IgD-negative memory B cell (primary cell): ENCODE results near the gene ZNF814. TPM values are rescaled to one million over a fixed set of nuclear protein-coding genes. Genes with fewer than 3 reads are reported as not detected.
A peak's percentile ranks its signal among the peaks of the same experiment; 100 is the strongest.
"Not testable (repeated sequence)": the region's sequence is repeated elsewhere in the genome, so short reads cannot be mapped to it uniquely, and the experiment has no call there.

ENCODE experiments used
- H3K27ac Mint-ChIP-seq, 3 donors: one replicate each; pipeline ENCODE4 v1.8.0; 2020 to 2022; ENCODE audit warnings: mild to moderate bottlenecking in 3 of 3, mixed read lengths in 3 of 3, moderate library complexity in 1 of 3
- H3K27me3 Mint-ChIP-seq: one replicate; pipeline ENCODE4 v1.8.0; 2021; ENCODE audit warnings: mixed read lengths
- H3K36me3 Mint-ChIP-seq: one replicate; pipeline ENCODE4 v1.8.0; 2020; ENCODE audit warnings: mild to moderate bottlenecking, mixed read lengths
- H3K4me1 Mint-ChIP-seq, 3 donors: one replicate each; pipeline ENCODE4 v1.8.0; 2020 to 2022; ENCODE audit warnings: mixed read lengths in 3 of 3, mild to moderate bottlenecking in 1 of 3
- H3K4me3 Mint-ChIP-seq, 4 donors: one replicate each; pipeline ENCODE4 v1.8.0; 2020 to 2022; ENCODE audit warnings: mild to moderate bottlenecking in 4 of 4, mixed read lengths in 4 of 4, moderate library complexity in 3 of 4
- H3K9me3 Mint-ChIP-seq, 3 donors: one replicate each; pipeline ENCODE4 v1.8.0; 2020 to 2021; ENCODE audit warnings: mixed read lengths in 3 of 3, mild to moderate bottlenecking in 1 of 3
- polyA plus RNA-seq: library from polyadenylated mRNA; unstranded; fragments of 300-500 nt; fragmentation: Illumina TruSeq; gene quantifications from one replicate; pipeline ENCODE4 v1.2.3, GENCODE V29; 2021

The ZNF814 gene
- polyA plus RNA-seq: 37.1 TPM

DNA sequence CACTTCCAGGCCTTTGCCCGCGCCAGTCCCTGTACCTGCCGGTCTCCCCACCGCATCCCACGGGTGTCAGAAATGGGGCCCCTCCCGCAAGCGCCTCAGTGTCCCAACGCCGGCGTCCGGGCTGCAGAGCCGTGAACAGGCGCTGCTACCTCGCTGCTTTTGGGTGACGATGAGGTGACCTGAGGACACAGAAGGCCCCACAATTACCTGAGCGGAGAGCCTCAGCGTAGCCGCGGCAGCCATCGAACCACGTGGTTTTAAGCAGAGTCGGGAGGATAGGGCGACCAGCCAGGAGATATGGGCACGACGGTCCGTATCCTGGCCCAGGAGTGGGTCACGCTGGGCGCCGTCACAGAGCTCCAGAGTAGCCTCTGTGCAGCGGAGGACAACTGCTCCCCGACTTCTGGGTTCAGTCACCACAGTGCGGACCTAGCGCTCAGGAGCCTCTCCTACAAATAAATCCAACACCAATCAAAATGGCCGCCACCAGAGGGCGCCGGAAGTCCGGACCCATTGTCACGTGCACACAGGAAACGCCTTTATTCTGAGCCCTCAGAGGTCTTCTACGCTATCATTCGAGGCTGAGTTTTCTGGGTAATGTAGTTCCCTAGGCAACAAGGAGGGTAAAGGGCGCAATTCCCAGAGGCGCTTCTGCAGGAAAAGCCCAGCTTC is at the start of gene ZNF814:
Gene ZNF814 (minus strand): TSS at position 478 of the 672 bp plus-strand sequence. CDS start 235 bp downstream, at position 243.
- H3K4me1 Mint-ChIP-seq: peaks cover 13 to 27% (median 25%) of the 10 kb centered on the region in 3 donors
- H3K27me3 Mint-ChIP-seq: no peaks in the 10 kb centered on the region
- peaks cover 4 to 10% (median 8%) of the 10 kb centered on the region in 3 donors for H3K9me3 Mint-ChIP-seq
- H3K4me3 Mint-ChIP-seq: peak within 1 kb of the TSS; percentile 90 to 95 (median 92)
- H3K27ac Mint-ChIP-seq: peak within 1 kb of the TSS; percentile 69 to 91 (median 88)
- peaks cover 16% of the 10 kb centered on the region for H3K36me3 Mint-ChIP-seq

DNA sequence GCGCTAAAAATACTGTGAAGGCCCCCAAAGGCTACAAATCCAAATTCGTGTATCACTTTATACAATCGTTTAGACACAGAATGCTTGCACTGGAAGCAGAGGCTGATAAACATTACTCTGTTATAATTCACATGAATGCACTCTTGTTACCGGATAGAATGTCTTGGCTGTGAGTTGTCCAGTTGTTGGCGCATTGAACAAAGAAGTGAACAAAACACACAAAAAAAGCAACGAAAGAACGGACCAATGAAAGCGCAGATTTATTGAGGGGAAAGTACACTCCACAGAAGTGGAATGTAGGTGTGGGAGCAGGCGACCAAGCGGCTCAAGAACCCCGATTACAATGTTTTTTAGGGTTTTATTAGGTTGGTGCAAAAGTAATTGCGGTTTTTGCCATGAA is 46.9 kb upstream of the ZNF814 start:
- peaks cover 12 to 41% (median 24%) of the 10 kb centered on the region in 3 donors for H3K9me3 Mint-ChIP-seq
- peak overlapping the region in 1 of 3 donors; percentile 51 for H3K27ac Mint-ChIP-seq
- peaks cover 20% of the 10 kb centered on the region for H3K36me3 Mint-ChIP-seq
- no peaks in the 10 kb centered on the region for H3K27me3 Mint-ChIP-seq
- peaks cover 7 to 9% (median 7%) of the 10 kb centered on the region in 3 donors for H3K4me1 Mint-ChIP-seq
- H3K4me3 Mint-ChIP-seq: peak overlapping the region in 3 of 4 donors; percentile 95 to 97 (median 96)

- Mint-ChIP-seq H3K4me3 (peak within 1 kb of the TSS; percentile 92 to 97 (median 96)), H3K27ac (peak within 1 kb of the TSS; percentile 51 to 89 (median 71)), H3K36me3 (peaks cover 20% of the 10 kb centered on the region), H3K4me1 (peaks cover 7 to 8% (median 7%) of the 10 kb centered on the region in 3 donors), H3K9me3 (peaks cover 11 to 47% (median 24%) of the 10 kb centered on the region in 3 donors), H3K27me3 (no peaks in the 10 kb centered on the region)
Observed at GRCh38 chr19:57934820-57935665, 46.2 kb upstream of the ZNF814 start, which contains the start of gene ZNF418. ZNF418 (minus strand) TSS chr19:57935402; CDS start chr19:57933822, 1,580 bp downstream.

- Mint-ChIP-seq H3K27ac (no peak overlapping the region), H3K9me3 (peaks cover 14 to 32% (median 28%) of the 10 kb centered on the region in 3 donors)
Observed at GRCh38 chr19:57927587-57927986, 38.8 kb upstream of the ZNF814 start.

DNA sequence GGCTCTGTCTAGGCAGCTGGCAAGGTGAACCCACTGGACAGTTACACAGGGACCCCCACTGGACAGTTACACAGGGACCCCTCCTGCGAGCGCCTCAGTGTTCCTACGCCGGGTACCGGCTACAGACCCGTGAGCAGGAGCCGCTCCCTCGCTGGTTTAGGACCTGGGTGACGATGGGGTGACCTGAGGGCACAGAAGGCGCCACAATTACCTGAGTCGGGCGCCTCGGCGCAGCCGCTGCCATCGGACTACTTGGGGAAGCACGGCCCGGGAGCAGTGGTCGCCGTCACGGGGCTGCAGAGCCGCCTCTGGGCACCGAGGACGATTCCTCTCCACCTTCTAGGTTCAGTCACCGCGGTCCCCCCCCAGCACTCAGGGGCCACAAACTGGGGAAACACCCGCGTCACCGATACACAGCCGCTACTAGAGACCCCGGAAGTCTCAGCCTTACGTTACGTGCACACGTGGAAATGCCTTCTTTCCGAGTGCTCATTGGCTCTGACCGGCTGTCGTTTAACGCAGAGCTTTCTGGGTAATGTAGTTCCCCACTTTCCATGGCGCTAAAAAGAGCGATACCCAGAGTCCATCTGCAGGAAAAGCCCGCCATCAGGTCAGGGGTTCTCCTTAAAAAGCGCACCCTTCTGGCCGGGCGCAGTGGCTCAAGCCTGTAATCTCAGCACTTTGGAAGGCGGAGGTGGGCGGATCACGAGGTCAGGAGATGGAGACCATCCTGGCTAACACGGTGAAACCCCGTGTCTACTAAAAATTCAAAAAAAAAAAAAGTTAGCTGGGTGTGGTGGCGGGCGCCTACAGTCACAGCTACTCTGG is 27.5 kb upstream of the ZNF814 start, which contains the start of gene ZNF417:
Gene ZNF417 (minus strand): TSS at position 425 of the 828 bp plus-strand sequence. CDS start 181 bp downstream, at position 244.
- H3K27me3 Mint-ChIP-seq: not testable (repeated sequence)
- peak within 1 kb of the TSS; percentile 90 to 99 (median 96) for H3K4me3 Mint-ChIP-seq
- H3K4me1 Mint-ChIP-seq: peaks cover 22 to 26% (median 22%) of the 10 kb centered on the region in 3 donors
- H3K27ac Mint-ChIP-seq: peak within 1 kb of the TSS; percentile 73 to 96 (median 80)
- peaks cover 8 to 23% (median 13%) of the 10 kb centered on the region in 3 donors for H3K9me3 Mint-ChIP-seq
- H3K36me3 Mint-ChIP-seq: peaks cover 24% of the 10 kb centered on the region

More at GRCh38 chr19:57927587-57927986, 38.8 kb upstream of the ZNF814 start:
- H3K4me1 Mint-ChIP-seq: no peaks in the 10 kb centered on the region
- peak overlapping the region in 2 of 4 donors; percentile 4 to 10 for H3K4me3 Mint-ChIP-seq
- H3K36me3 Mint-ChIP-seq: peaks cover 12% of the 10 kb centered on the region
- H3K27me3 Mint-ChIP-seq: no peaks in the 10 kb centered on the region

DNA sequence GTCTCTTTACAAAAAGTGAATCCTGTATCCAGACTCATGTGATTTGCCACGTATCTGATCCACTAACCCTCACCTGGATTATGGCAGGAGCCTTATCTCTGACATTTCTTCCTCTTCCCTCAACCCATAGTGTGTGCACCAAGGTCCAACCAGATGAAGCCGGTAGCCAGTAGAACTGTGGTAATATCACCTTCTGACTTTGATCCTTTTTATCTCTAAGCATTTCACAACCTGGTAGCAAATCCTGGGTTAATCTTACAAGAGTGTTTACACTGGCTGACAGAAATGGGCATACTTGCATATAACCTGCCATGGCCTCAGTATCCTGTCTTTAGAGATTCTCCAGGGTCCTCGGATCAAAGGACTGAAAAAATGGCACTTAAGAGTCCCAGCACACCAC is 25.7 kb upstream of the ZNF814 start:
- peaks cover 22 to 26% (median 23%) of the 10 kb centered on the region in 3 donors for H3K4me1 Mint-ChIP-seq
- H3K4me3 Mint-ChIP-seq: peak overlapping the region; percentile 90 to 99 (median 96)
- H3K27me3 Mint-ChIP-seq: no peaks in the 10 kb centered on the region
- H3K27ac Mint-ChIP-seq: peak overlapping the region in 2 of 3 donors; percentile 73 to 80
- H3K36me3 Mint-ChIP-seq: peaks cover 26% of the 10 kb centered on the region
- peaks cover 6 to 18% (median 11%) of the 10 kb centered on the region in 3 donors for H3K9me3 Mint-ChIP-seq

GRCh38 chr19:57907394-57907793 is 18.6 kb upstream of the ZNF814 start:
- Mint-ChIP-seq H3K27me3 (no peaks in the 10 kb centered on the region), H3K4me3 (no peak overlapping the region), H3K4me1 (peaks cover 13 to 18% (median 13%) of the 10 kb centered on the region in 3 donors), H3K27ac (no peak overlapping the region), H3K36me3 (peaks cover 25% of the 10 kb centered on the region), H3K9me3 (peaks cover 0 to 3% (median 2%) of the 10 kb centered on the region in 3 donors)

DNA sequence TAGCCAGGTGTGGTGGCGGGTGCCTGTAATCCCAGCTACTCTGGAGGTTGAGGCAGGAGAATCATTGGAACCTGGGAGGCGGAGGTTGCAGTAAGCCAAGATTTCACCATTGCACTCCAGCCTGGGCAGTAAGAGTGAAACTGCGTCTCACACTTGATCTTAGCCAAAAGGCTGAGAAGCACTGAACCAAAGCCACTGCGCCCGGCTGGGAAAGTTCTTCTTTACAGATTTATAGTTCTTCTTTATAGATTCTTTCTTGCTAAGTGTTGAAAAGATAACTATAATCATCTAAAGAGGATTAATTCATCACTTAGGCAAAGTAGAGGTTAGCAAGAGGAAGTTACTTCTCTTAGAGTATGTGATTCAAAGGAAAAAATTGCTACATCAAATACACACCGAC is 16.4 kb upstream of the ZNF814 start:
- Mint-ChIP-seq H3K9me3 (no peaks in the 10 kb centered on the region), H3K36me3 (peaks cover 13% of the 10 kb centered on the region), H3K27ac (peak overlapping the region; percentile 32 to 79 (median 40)), H3K27me3 (no peaks in the 10 kb centered on the region), H3K4me1 (peaks cover 11 to 18% (median 11%) of the 10 kb centered on the region in 3 donors), H3K4me3 (peak overlapping the region in 3 of 4 donors; percentile 6 to 72 (median 49))

GRCh38 chr19:57903618-57904184 is 14.9 kb upstream of the ZNF814 start:
- Mint-ChIP-seq H3K27me3 (no peaks in the 10 kb centered on the region), H3K27ac (no peak overlapping the region), H3K4me3 (no peak overlapping the region), H3K36me3 (peaks cover 10% of the 10 kb centered on the region), H3K9me3 (no peaks in the 10 kb centered on the region), H3K4me1 (peaks cover 11 to 18% (median 11%) of the 10 kb centered on the region in 3 donors)

- Mint-ChIP-seq H3K36me3 (no peaks in the 10 kb centered on the region), H3K9me3 (no peaks in the 10 kb centered on the region), H3K4me1 (peaks cover 5 to 10% (median 9%) of the 10 kb centered on the region in 3 donors), H3K27ac (no peak overlapping the region), H3K4me3 (no peak overlapping the region), H3K27me3 (no peaks in the 10 kb centered on the region)
Observed at GRCh38 chr19:57900311-57900710, 11.5 kb upstream of the ZNF814 start.

- peak overlapping the region in 2 of 4 donors; percentile 48 to 83 for H3K4me3 Mint-ChIP-seq
- H3K9me3 Mint-ChIP-seq: not testable (repeated sequence)
Observed at GRCh38 chr19:57890706-57891105, 1.9 kb upstream of the ZNF814 start.

GRCh38 chr19:57888107-57888559 is 704 bp downstream of the ZNF814 start:
- Mint-ChIP-seq H3K4me3 (peak overlapping the region; percentile 90 to 95 (median 92)), H3K27me3 (no peaks in the 10 kb centered on the region)

More at GRCh38 chr19:57890706-57891105, 1.9 kb upstream of the ZNF814 start:
- H3K27ac Mint-ChIP-seq, H3K27me3 Mint-ChIP-seq: not testable (repeated sequence)
- Mint-ChIP-seq H3K4me1 (peaks cover 13 to 22% (median 19%) of the 10 kb centered on the region in 3 donors), H3K36me3 (peaks cover 11% of the 10 kb centered on the region)

GRCh38 chr19:57887195-57887941 is 1.5 kb downstream of the ZNF814 start:
- H3K4me3 Mint-ChIP-seq: peak overlapping the region; percentile 90 to 95 (median 92)
- H3K9me3 Mint-ChIP-seq: peaks cover 4 to 10% (median 8%) of the 10 kb centered on the region in 3 donors
- H3K4me1 Mint-ChIP-seq: peaks cover 13 to 27% (median 25%) of the 10 kb centered on the region in 3 donors
- no peaks in the 10 kb centered on the region for H3K27me3 Mint-ChIP-seq
- no peak overlapping the region for H3K27ac Mint-ChIP-seq
- peaks cover 16% of the 10 kb centered on the region for H3K36me3 Mint-ChIP-seq

More at GRCh38 chr19:57888107-57888559, 704 bp downstream of the ZNF814 start:
- H3K4me1 Mint-ChIP-seq: peaks cover 13 to 27% (median 25%) of the 10 kb centered on the region in 3 donors
- peaks cover 4 to 10% (median 8%) of the 10 kb centered on the region in 3 donors for H3K9me3 Mint-ChIP-seq
- H3K36me3 Mint-ChIP-seq: peaks cover 16% of the 10 kb centered on the region
- peak overlapping the region in 2 of 3 donors; percentile 69 to 91 for H3K27ac Mint-ChIP-seq
